H1 (cell line): ENCODE results near the gene MAN1C1. TPM values are rescaled to one million over a fixed set of nuclear protein-coding genes. Genes with fewer than 3 reads are reported as not detected.
A peak's percentile ranks its signal among the peaks of the same experiment; 100 is the strongest.

Experiments used
- CTCF ChIA-PET: fragments of 300-600 bp; sonication (Branson Sonifier 250); formaldehyde crosslinking; loops from one replicate; lab custom pipeline; 2021; ENCODE audit not compliant: partially characterized antibody; lab: Charles Lee
- POLR2A ChIA-PET: fragments of 300-600 bp; sonication (Branson Sonifier 250); formaldehyde crosslinking; loops from one replicate; lab custom pipeline; 2021; ENCODE audit warnings: inconsistent platforms; ENCODE audit not compliant: partially characterized antibody; lab: Charles Lee
- DNase-seq, 2 experiments: peaks; one replicate each; pipeline versions ENCODE4 v3.0.0 to v3.0.0-alpha.2; 2010 to 2022; ENCODE audit warnings: low spot score in 2 of 2, low read depth in 1 of 2, mixed read lengths in 1 of 2
- FAIRE-seq: peaks from 2 replicates; lab custom pipeline; 2011; peaks lifted over from hg19 to GRCh38; lab: Jason Lieb, UNC
- H2AFZ ChIP-seq: 2 replicates; pipeline ENCODE4 v1.8.1; 2012; ENCODE audit warnings: low read length, inconsistent platforms
- H2AK5ac ChIP-seq: 2 replicates; pipeline ENCODE4 v1.6.1; 2013; ENCODE audit warnings: low read depth, low read length
- H2BK120ac ChIP-seq: replicated peaks from 2 replicates; pipeline ENCODE3; 2013; ENCODE audit warnings: low read depth, low read length, inconsistent platforms
- H2BK12ac ChIP-seq: 2 replicates; pipeline ENCODE4 v1.6.1; 2013; ENCODE audit warnings: low read depth, low read length
- H2BK15ac ChIP-seq: 2 replicates; pipeline ENCODE4 v1.6.1; 2013; ENCODE audit warnings: low read length
- H2BK20ac ChIP-seq: 2 replicates; pipeline ENCODE4 v1.6.1; 2013; ENCODE audit warnings: low read length
- H2BK5ac ChIP-seq: 2 replicates; pipeline ENCODE4 v1.6.1; 2013; ENCODE audit warnings: low read depth, low read length
- H3K14ac ChIP-seq: 2 replicates; pipeline ENCODE4 v1.6.1; 2013; ENCODE audit warnings: inconsistent platforms; ENCODE audit not compliant: insufficient read length
- H3K18ac ChIP-seq: 2 replicates; pipeline ENCODE4 v1.6.1; 2013; ENCODE audit warnings: low read length; ENCODE audit errors: extremely low read depth
- H3K23ac ChIP-seq: 2 replicates; pipeline ENCODE4 v1.6.1; 2013; ENCODE audit warnings: inconsistent platforms; ENCODE audit not compliant: insufficient read length
- H3K23me2 ChIP-seq: 2 replicates; pipeline ENCODE4 v1.6.1; 2013; ENCODE audit warnings: low read depth, low read length
- H3K27ac ChIP-seq: 2 replicates; pipeline ENCODE4 v1.6.1; 2011; ENCODE audit warnings: low read depth, low read length, inconsistent platforms
- H3K27me3 ChIP-seq, 4 experiments: replicated peaks in 1 of 4; 1 replicate in 1 of 4; 2 replicates in 3 of 4; pipeline versions ENCODE4 v1.6.1 to v1.8.1; 2011 to 2013; ENCODE audit warnings: low read length in 3 of 4, mild to moderate bottlenecking in 3 of 4, inconsistent platforms in 2 of 4, mixed read lengths in 2 of 4, moderate library complexity in 1 of 4; ENCODE audit not compliant: control insufficient read depth in 3 of 4, insufficient read depth in 3 of 4; ENCODE audit errors: extremely low read depth in 1 of 4
- H3K36me3 ChIP-seq, 4 experiments: 2 replicates each; pipeline versions ENCODE4 v1.6.1 to v1.8.1; 2011 to 2013; ENCODE audit warnings: mild to moderate bottlenecking in 4 of 4, low read length in 3 of 4, moderate library complexity in 2 of 4, control low read depth in 1 of 4, inconsistent platforms in 1 of 4; ENCODE audit not compliant: insufficient read depth in 4 of 4, control insufficient read depth in 2 of 4
- H3K4ac ChIP-seq: replicated peaks from 2 replicates; pipeline ENCODE3; 2013; ENCODE audit warnings: low read length, low read depth, mixed read lengths, inconsistent platforms; ENCODE audit not compliant: insufficient read length
- H3K4me1 ChIP-seq, 4 experiments: replicated peaks in 1 of 4; 1 replicate in 1 of 4; 2 replicates in 3 of 4; pipeline versions ENCODE4 v1.6.1 to v1.8.1; 2011 to 2013; ENCODE audit warnings: low read length in 3 of 4, inconsistent platforms in 2 of 4, mixed read lengths in 1 of 4; ENCODE audit not compliant: insufficient read depth in 4 of 4, control insufficient read depth in 3 of 4
- H3K4me2 ChIP-seq, 2 experiments: 2 replicates each; pipeline versions ENCODE4 v1.6.1 to v1.8.1; 2011 to 2013; ENCODE audit warnings: low read depth in 2 of 2, low read length in 2 of 2, control low read depth in 1 of 2, inconsistent platforms in 1 of 2, mild to moderate bottlenecking in 1 of 2; ENCODE audit not compliant: insufficient read depth in 1 of 2
- H3K4me3 ChIP-seq, 4 experiments: fragments of 200-600, 300-600 bp in 1 of 4; sonication (generic), shearing (Covaris generic), sonication (Bioruptor Twin) in 1 of 4; 2 replicates each; pipeline versions ENCODE4 v1.5.1 to v1.8.1; 2011 to 2016; ENCODE audit warnings: low read length in 4 of 4, low read depth in 3 of 4, control low read depth in 2 of 4, inconsistent platforms in 2 of 4, mild to moderate bottlenecking in 2 of 4, mixed read lengths in 1 of 4, moderate library complexity in 1 of 4; ENCODE audit not compliant: insufficient read depth in 2 of 4; ENCODE audit errors: extremely low read depth in 1 of 4
- H3K56ac ChIP-seq: replicated peaks from 2 replicates; pipeline ENCODE3; 2013; ENCODE audit warnings: low read depth, mild to moderate bottlenecking, mixed read lengths, low read length, inconsistent platforms; ENCODE audit not compliant: insufficient read length
- H3K79me1 ChIP-seq: 2 replicates; pipeline ENCODE4 v1.6.1; 2013; ENCODE audit warnings: low read depth, low read length, control low read depth
- H3K79me2 ChIP-seq, 2 experiments: 2 replicates each; pipeline versions ENCODE4 v1.6.1 to v1.8.1; 2012 to 2013; ENCODE audit warnings: low read length in 2 of 2, mild to moderate bottlenecking in 2 of 2, inconsistent platforms in 1 of 2; ENCODE audit not compliant: insufficient read depth in 2 of 2, control insufficient read depth in 1 of 2
- H3K9ac ChIP-seq, 4 experiments: replicated peaks in 1 of 4; 1 replicate in 1 of 4; 2 replicates in 3 of 4; pipeline versions ENCODE4 v1.6.1 to v1.8.1; 2011 to 2013; ENCODE audit warnings: low read depth in 3 of 4, low read length in 3 of 4, control low read depth in 2 of 4, mild to moderate bottlenecking in 2 of 4, moderate library complexity in 2 of 4, inconsistent platforms in 1 of 4; ENCODE audit errors: extremely low read depth in 1 of 4
- H3K9me3 ChIP-seq, 2 experiments: 2 replicates each; pipeline versions ENCODE4 v1.6.1 to v1.8.1; 2012 to 2013; ENCODE audit warnings: mild to moderate bottlenecking in 2 of 2, moderate library complexity in 2 of 2, control low read depth in 1 of 2, inconsistent platforms in 1 of 2, low read depth in 1 of 2, low read length in 1 of 2, mixed read lengths in 1 of 2; ENCODE audit not compliant: insufficient read depth in 2 of 2
- H4K20me1 ChIP-seq, 2 experiments: replicated peaks in 1 of 2; 2 replicates each; pipeline versions ENCODE3 to v1.8.1; 2011 to 2013; ENCODE audit warnings: inconsistent platforms in 2 of 2, low read length in 2 of 2, mild to moderate bottlenecking in 1 of 2; ENCODE audit not compliant: insufficient read depth in 2 of 2, control insufficient read depth in 1 of 2
- H4K5ac ChIP-seq: 2 replicates; pipeline ENCODE4 v1.6.1; 2013; ENCODE audit warnings: low read length, low read depth, mixed read lengths, inconsistent platforms; ENCODE audit not compliant: insufficient read length
- H4K8ac ChIP-seq: 2 replicates; pipeline ENCODE4 v1.8.0; 2013; ENCODE audit warnings: mild to moderate bottlenecking, moderate library complexity, low read length, inconsistent platforms; ENCODE audit not compliant: insufficient read depth; ENCODE audit errors: extremely low read depth
- H4K91ac ChIP-seq: replicated peaks from 2 replicates; pipeline ENCODE3; 2013; ENCODE audit warnings: low read length, mixed read lengths, inconsistent platforms; ENCODE audit not compliant: insufficient read length
- POU5F1 ChIP-seq: IDR thresholded peaks from 2 replicates; pipeline ENCODE4 v1.6.1; 2011; ENCODE audit warnings: low read depth, mild to moderate bottlenecking, low read length, moderate library complexity
- WGBS, 2 experiments: shearing (Covaris generic) in 1 of 2; methylation state at CpG; one replicate each; pipeline versions ENCODE4 v1.1.6 to v1.1.7; 2013 to 2015; ENCODE audit warnings: low lambda C conversion rate in 2 of 2, mixed read lengths in 2 of 2, inconsistent platforms in 1 of 2, low coverage in 1 of 2, missing lambda C conversion rate in 1 of 2; ENCODE audit not compliant: insufficient replicate concordance in 2 of 2, insufficient coverage in 1 of 2, insufficient read length in 1 of 2; ENCODE audit errors: extremely low coverage in 1 of 2, missing lambda C conversion rate in 1 of 2; 5-methylcytosine and 5-hydroxymethylcytosine counted together
- polyA plus RNA-seq, 7 experiments: library from polyadenylated mRNA; depleted of rRNA in 3 of 7; stranded (reverse) in 5 of 7; unstranded in 2 of 7; fragments of >200 nt in 5 of 7; fragments of 200-250 nt in 2 of 7; gene quantifications; 1 replicate in 5 of 7; 2 replicates in 1 of 7; 4 replicates in 1 of 7; pipeline versions ENCODE4 v1.2.1 to v1.2.3, GENCODE V29; 2011 to 2013; ENCODE audit warnings: missing spikeins in 2 of 7, mixed read lengths in 2 of 7
- total RNA-seq: library from RNA; stranded (reverse); fragmentation: NEBNext Ultra II Directional; extraction: Animal tissue kit (Norgen Biotek cat#: 25700); gene quantifications from 2 replicates; pipeline ENCODE4 v1.2.1, GENCODE V29; 2021
- TF ChIP-seq, protein P1 (sequence below), 3 experiments: IDR thresholded peaks; 1 replicate in 2 of 3; 2 replicates in 1 of 3; pipeline versions ENCODE4 v1.5.1 to v1.6.1; 2011; ENCODE audit warnings: low read length in 3 of 3, mild to moderate bottlenecking in 3 of 3, inconsistent platforms in 2 of 3, low read depth in 1 of 3, moderate library complexity in 1 of 3; ENCODE audit not compliant: insufficient read depth in 1 of 3; ENCODE audit errors: control extremely low read depth in 1 of 3

The MAN1C1 gene
- total and polyA plus RNA-seq, 2 of the 8 experiments (the other 6 are each of a cell fraction or from before 2014, with no cell fraction given) = 7.8 to 15.2 TPM

DNA sequence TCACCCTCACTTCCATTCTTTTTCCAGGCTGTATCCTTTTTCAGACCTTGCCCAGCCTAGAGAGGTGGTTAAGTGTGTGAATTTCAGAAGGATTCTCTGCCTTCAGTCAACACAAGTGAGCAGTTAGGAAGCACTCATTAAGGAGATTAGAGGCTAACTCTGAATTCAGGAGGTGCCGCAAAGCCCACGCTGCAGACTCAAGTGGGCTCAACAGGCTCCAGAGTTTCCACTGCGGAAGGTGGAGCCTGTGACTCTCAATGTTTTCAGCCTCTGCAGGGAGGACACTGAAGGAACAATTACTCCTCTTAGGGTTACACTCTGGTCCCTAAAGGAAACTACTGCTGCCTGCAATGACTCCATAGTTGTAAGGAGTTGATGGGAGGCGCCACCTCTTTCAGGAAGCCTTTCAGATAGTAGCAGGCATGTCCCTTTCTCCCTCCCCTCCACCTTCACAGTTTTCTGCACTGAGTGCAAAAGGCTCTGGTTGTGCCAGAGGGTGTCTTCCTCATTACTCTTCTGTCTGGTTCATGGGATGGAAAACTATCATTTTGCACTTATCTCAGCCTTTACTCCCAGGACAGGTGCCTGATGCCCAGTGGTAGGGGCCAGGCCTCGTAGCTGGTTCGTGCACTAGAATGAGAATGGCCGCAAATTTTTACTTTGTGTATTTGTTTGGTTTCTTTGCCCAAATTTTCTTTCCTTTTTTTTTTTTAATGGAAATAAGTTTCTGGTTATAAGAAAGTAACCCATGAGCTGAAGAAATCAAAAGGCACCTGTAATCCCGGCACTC, 128.2 kb downstream of the MAN1C1 start:
- FAIRE-seq (no peak), DNase-seq (no peak)
- no peak overlapping the region for H4K91ac ChIP-seq
- H3K56ac ChIP-seq = no peak overlapping the region
- no peak overlapping the region for H2BK5ac ChIP-seq
- no peak overlapping the region for H3K18ac ChIP-seq
- POLR2A ChIA-PET = interaction anchor here (1.0 kb wide), 1 partner anchor 12 kb away, joined by 3 read pairs; no protein-coding TSS in a partner anchor
- H2BK12ac ChIP-seq = no peak overlapping the region
- no peaks in the 10 kb centered on the region for H3K79me2 ChIP-seq
- peak overlapping the region; percentile 6; the same call in 1 of the 2 replicates for H2BK20ac ChIP-seq
- no peaks in the 10 kb centered on the region; a peak in 1 of 7 replicates for H3K27me3 ChIP-seq
- H2BK120ac ChIP-seq = no peak overlapping the region
- no peaks in the 10 kb centered on the region for H4K20me1 ChIP-seq
- peaks cover 12 to 34% (median 17%) of the 10 kb centered on the region in 4 experiments for H3K4me1 ChIP-seq
- H3K23me2 ChIP-seq = no peaks in the 10 kb centered on the region
- no peak overlapping the region for H3K27ac ChIP-seq
- H2AFZ ChIP-seq = peak overlapping the region; percentile 15; the same call in 1 of the 2 replicates
- H4K5ac ChIP-seq = no peak overlapping the region
- no peak overlapping the region for H2BK15ac ChIP-seq
- H3K9ac ChIP-seq = no peak overlapping the region
- H3K14ac ChIP-seq = no peak overlapping the region
- H4K8ac ChIP-seq = no peak overlapping the region
- no peak overlapping the region for H2AK5ac ChIP-seq
- no peak overlapping the region for H3K4me3 ChIP-seq
- no peak for TF ChIP-seq POU5F1
- TF ChIP-seq, protein P1, sequence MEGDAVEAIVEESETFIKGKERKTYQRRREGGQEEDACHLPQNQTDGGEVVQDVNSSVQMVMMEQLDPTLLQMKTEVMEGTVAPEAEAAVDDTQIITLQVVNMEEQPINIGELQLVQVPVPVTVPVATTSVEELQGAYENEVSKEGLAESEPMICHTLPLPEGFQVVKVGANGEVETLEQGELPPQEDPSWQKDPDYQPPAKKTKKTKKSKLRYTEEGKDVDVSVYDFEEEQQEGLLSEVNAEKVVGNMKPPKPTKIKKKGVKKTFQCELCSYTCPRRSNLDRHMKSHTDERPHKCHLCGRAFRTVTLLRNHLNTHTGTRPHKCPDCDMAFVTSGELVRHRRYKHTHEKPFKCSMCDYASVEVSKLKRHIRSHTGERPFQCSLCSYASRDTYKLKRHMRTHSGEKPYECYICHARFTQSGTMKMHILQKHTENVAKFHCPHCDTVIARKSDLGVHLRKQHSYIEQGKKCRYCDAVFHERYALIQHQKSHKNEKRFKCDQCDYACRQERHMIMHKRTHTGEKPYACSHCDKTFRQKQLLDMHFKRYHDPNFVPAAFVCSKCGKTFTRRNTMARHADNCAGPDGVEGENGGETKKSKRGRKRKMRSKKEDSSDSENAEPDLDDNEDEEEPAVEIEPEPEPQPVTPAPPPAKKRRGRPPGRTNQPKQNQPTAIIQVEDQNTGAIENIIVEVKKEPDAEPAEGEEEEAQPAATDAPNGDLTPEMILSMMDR (IDR thresholded peaks at IDR 0.05; ENCODE audit: control extremely low read depth in 1 of 3, insufficient read depth in 1 of 3, low read depth in 1 of 3, low read length in 3 of 3) = peak in 1 of 3 experiments; percentile 12; a peak in 1 of 4 replicates
- TF ChIP-seq, all 59 proteins: peak for 1
- H3K36me3 ChIP-seq = no peaks in the 10 kb centered on the region
- WGBS, 2 experiments = 93% methylated on average over 8 of the region's 8 CpGs; no CpG with 5 or more reads in 1 of the 2 experiments
- no peaks in the 10 kb centered on the region for H3K79me1 ChIP-seq
- no peaks in the 10 kb centered on the region for H3K9me3 ChIP-seq
- H3K4ac ChIP-seq = no peak overlapping the region
- no peak overlapping the region for H3K23ac ChIP-seq
- CTCF ChIA-PET = interaction anchor here (0.6 to 4.4 kb wide), 14 partner anchors 11 to 172 kb away, joined by 3 to 24 read pairs (median 4); no protein-coding TSS in a partner anchor
- H3K4me2 ChIP-seq = no peak overlapping the region
